Measurements from ENCODE around the gene TP53RK.

GRCh38 chr20:46720019-46720418 is 30.8 kb upstream of the TP53RK start:
- TF ChIP-seq STAT1 (IDR thresholded peaks at IDR 0.05; ENCODE audit: unreplicated experiment) (no peak), REST (IDR thresholded peaks at IDR 0.05; ENCODE audit: unreplicated experiment) (no peak), CREB1 (CRISPR knock-in tag; IDR thresholded peaks at IDR 0.05; ENCODE audit: low read depth) (no peak), EZH2 (IDR thresholded peaks at IDR 0.05; ENCODE audit: low read depth, unreplicated experiment) (no peak), JUNB (IDR thresholded peaks at IDR 0.05; ENCODE audit: unreplicated experiment) (no peak), POLR2AphosphoS5 (IDR thresholded peaks at IDR 0.05; ENCODE audit: low read depth) (no peak)
- TF ChIP-seq, protein P1, sequence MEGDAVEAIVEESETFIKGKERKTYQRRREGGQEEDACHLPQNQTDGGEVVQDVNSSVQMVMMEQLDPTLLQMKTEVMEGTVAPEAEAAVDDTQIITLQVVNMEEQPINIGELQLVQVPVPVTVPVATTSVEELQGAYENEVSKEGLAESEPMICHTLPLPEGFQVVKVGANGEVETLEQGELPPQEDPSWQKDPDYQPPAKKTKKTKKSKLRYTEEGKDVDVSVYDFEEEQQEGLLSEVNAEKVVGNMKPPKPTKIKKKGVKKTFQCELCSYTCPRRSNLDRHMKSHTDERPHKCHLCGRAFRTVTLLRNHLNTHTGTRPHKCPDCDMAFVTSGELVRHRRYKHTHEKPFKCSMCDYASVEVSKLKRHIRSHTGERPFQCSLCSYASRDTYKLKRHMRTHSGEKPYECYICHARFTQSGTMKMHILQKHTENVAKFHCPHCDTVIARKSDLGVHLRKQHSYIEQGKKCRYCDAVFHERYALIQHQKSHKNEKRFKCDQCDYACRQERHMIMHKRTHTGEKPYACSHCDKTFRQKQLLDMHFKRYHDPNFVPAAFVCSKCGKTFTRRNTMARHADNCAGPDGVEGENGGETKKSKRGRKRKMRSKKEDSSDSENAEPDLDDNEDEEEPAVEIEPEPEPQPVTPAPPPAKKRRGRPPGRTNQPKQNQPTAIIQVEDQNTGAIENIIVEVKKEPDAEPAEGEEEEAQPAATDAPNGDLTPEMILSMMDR (conservative IDR thresholded peaks at IDR 0.05; ENCODE audit: low read depth in 2 of 2): no peak
